NCI-H1694 (cell line): ENCODE results near the gene C9orf50.
A peak's percentile ranks its signal among the peaks of the same experiment; 100 is the strongest.

Experiments used
- DNase-seq: peaks from one replicate; lab custom pipeline; 2025; lab: John Stamatoyannopoulos, UW

Gene C9orf50

DNA sequence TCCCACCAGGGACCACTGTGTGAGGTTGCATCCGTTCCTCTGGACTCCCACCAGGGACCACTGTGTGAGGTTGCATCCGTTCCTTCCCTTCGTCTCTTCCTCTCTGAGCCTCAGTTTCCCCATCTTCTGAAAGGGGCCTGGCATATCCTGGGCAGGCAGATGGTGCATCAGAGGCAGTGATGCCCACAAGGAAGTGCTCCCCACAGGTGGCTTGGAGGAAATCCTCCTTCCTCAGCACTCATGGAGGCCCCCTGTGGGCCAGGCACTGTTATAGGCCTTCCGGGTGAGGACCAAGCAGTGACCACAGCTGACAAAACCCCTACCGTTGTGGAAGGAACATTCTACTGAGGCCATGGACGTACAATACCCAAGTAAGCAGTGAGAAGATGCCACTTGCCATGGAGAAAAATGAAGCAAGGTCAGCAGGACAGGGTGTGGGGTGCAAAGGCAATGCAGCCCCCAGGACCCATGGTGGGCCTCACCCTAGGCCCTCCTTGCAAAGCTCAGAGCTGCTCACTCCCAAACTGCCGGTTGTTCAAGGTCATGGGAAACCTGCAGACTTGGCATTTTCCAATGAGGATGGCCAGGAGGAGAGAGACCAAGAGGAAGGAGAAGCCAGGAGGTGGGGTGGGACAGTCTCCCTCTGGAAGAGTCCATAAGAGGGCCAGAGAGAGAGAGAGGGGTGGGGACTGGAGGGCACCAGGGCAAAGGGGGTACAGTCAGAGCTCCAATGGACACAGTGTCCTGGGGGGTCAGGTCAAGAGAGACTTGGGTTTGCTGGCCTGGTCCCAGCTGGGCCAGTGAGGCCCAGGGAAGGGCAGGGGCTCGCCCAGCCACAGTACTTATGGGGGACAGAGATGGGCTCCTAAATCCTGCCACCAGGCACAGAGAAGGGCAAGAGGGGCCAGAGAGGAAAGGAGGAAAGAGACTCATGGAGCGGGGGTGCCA, 51.1 kb downstream of the C9orf50 start:
- no peak for DNase-seq

DNA sequence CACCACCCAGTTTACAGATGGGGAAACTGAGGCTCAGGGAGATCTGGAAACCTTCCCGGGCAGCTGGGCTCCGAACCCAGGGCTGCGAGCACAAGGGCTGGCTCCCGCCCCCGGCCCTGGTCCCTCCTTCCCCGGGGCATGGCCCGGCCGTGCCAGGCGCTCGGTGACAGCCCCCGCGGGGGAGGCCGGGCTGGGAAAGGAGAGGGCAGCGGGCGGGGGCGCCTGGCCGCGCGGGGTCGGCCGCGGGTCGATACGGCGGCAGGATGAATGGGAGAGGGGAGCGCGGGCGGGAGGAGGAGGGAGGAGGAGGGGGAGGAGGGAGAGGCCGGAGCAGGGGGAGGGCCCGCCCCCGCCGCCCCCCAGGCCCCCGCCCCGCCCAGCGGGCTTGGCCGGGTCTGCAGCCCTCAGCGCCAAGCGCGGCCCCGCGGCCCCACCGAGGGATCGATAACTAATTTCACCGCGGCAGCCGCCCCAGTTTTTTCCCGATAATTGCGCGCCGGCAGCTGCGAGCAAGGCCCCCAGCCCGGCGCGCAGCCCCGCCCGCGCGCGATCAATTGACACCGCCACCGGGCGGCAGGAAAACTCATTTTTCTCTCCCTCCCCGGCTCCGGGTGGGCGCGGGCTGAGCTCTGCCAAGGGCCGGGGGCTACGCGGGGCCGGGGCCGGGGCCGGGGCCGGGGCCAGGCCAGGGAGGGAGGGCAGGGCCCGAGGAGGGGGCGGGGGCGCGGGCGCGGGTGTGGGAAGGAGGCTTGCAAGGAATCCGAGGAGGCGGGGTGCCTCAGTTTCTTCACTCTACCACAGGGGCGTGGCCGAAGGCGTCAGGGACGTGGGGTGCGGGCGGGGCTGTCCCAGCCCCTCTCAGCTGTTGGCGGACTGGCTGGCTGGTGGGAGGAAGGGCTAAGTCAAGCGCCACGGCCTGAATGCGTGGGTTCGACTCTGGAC, 52.1 kb downstream of the C9orf50 start:
- DNase-seq, result no peak

DNA sequence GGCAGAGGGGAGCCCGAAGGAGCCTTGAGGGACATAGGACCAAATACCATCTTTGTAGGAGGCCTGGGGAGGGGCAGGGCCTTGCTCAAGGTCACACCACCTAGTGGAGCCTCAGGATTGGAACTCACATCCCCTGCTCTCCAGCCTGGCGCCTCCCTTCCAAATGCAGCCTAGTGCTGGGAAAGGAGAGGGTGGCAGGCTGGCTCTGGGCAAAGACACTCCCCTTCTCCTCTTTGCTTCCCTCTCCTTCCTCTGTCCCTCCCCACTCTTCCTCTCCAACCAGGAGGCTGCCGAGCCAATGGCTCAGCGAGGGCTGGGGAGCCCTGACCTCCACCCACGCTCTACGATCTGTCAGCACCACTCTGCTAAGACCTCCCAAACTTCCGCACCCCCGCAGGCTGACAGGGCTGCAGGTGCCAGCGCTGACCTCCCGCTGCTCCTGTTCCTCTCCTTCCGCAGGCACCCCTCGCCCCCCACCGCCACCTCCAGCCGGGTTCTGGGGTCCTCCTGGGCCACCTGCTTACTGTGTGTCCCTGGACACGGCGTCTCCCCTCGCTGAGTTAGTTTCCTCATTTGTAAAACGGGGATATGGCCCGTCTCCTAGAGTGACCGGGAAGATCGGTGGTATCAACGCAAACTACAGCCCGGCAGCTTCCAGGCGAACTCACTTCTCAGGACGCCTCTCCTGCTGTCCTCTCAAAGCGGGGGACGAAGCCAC, 52.9 kb downstream of the C9orf50 start:
- DNase-seq, result peak; percentile 50

DNA sequence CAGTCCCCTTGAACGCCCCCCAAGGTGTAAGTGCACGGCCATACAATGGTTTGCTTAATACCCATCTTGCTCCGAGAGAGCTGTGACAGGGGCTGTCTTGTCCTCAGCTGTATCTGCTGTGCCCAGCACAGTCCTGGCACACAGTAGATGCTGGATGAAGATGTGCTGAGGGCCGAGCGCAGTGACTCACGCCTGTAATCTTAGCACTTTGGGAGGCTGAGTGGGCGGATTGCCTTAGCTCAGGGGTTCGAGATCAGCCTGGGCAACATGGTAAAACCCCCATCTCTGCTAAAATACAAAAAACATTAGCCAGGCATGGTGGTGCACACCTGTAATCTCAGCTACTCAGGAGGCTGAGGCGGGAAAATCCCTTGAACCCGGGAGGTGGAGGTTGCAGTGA, 53.6 kb downstream of the C9orf50 start:
- DNase-seq, result no peak

DNA sequence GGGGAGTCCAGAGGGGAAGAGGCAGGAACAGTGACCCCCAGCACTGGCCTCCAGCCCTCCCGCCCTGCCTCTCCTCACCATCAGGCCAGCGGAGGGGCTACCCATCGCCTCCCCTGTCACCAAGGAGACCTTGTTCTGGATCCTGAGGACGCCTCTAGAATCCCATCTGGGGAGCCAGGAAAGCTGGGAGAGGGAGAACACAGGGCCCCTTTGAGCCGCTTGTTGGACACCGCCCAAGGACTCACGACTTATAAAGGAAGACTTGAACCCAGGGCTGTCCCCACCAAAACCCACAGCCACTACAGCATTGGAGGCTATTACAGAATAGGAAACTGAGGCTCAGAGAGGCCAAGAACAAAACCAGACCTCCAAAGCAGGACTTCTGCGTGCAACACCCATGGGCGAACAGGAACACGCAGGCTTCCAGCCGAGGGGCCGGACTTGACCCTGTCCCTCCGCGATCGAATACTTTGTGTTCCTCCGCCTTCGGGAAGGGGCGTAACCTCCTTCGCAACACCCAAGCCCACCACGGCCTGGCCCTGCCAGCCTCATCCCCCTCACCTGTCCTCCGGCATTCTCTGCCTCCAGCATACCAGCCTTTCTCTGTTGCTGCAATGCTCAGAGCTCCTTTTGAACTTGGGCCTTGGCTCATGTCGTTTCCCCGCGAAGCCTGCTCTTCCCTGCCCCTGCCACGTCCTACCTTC, 54.2 kb downstream of the C9orf50 start:
- no peak for DNase-seq

DNA sequence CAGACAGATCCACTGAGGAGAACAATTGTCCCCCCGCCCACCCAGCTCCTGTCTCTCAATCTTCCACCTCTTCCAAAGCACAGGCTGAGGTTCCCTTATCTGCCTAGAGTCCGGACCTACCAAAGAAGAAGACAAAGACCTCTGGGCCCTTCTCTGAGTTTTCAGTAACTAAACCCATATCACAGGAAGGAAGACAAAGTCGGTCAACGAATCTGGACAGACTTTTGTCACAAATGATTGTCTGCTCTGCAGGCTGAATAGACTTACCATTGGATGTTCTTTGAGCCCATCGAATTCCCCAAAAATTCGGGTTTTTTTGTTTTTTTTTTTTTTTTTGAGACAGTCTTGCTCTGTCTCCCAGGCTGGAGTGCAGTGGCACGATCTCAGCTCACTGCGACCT, 58.0 kb downstream of the C9orf50 start:
- DNase-seq, result no peak

DNA sequence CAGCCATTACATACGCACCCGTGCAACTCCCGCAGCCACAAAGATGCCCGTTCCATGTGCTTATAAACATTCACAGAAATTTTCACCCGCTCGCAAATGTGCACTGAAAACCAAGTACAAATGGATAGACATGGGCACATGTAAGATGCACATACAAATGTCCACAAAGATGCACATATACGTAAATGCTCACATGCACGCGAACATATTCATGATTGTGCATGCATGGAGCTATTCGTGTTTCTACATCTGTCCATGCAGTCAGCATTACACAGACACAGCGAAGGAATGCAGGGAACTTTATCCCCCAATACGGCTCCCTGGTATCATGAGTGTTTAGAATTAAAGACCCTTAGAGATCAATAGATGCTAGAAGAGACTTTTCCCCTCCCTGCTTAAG, 58.4 kb downstream of the C9orf50 start:
- DNase-seq, result no peak
